ENCODE data around the gene TMEM202. TPM values are rescaled to one million over a fixed set of nuclear protein-coding genes. Genes with fewer than 3 reads are reported as not detected.
"Not testable (repeated sequence)": the region's sequence is repeated elsewhere in the genome, so short reads cannot be mapped to it uniquely, and the experiment has no call there.

The TMEM202 gene
- total RNA-seq, 2 donors from 2014 or later, result not detected

- Histone ChIP-seq H3K4me3 (no peak overlapping the region), H3K9me3 (no peaks in the 10 kb centered on the region), H3K36me3 (no peaks in the 10 kb centered on the region), H3K27me3 (replicated peaks; ENCODE audit: insufficient read depth) (no peaks in the 10 kb centered on the region), H3K27ac (no peak overlapping the region), H3K4me1 (ENCODE audit: control insufficient read depth in 1 of 2, low read depth in 2 of 2) (no peaks in the 10 kb centered on the region)
- ATAC-seq (ENCODE audit: insufficient number of reproducible peaks, low FRiP score, low read depth) (no peak), DNase-seq (ENCODE audit: low spot score) (no peak)
- TF ChIP-seq, protein P1, sequence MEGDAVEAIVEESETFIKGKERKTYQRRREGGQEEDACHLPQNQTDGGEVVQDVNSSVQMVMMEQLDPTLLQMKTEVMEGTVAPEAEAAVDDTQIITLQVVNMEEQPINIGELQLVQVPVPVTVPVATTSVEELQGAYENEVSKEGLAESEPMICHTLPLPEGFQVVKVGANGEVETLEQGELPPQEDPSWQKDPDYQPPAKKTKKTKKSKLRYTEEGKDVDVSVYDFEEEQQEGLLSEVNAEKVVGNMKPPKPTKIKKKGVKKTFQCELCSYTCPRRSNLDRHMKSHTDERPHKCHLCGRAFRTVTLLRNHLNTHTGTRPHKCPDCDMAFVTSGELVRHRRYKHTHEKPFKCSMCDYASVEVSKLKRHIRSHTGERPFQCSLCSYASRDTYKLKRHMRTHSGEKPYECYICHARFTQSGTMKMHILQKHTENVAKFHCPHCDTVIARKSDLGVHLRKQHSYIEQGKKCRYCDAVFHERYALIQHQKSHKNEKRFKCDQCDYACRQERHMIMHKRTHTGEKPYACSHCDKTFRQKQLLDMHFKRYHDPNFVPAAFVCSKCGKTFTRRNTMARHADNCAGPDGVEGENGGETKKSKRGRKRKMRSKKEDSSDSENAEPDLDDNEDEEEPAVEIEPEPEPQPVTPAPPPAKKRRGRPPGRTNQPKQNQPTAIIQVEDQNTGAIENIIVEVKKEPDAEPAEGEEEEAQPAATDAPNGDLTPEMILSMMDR (IDR thresholded peaks at IDR 0.05), result no peak
These were observed 13.0 kb downstream of the TMEM202 start for GRCh38 chr15:72411111-72411510.

- Histone ChIP-seq H3K36me3 (no peaks in the 10 kb centered on the region), H3K4me1 (ENCODE audit: control insufficient read depth in 1 of 2, low read depth in 2 of 2) (no peaks in the 10 kb centered on the region), H3K4me3 (no peak overlapping the region), H3K27ac (no peak overlapping the region), H3K27me3 (replicated peaks; ENCODE audit: insufficient read depth) (no peaks in the 10 kb centered on the region), H3K9me3 (no peaks in the 10 kb centered on the region)
- DNase-seq (ENCODE audit: low spot score) (no peak), ATAC-seq (ENCODE audit: insufficient number of reproducible peaks, low FRiP score, low read depth) (no peak)
- TF ChIP-seq, protein P1 (IDR thresholded peaks at IDR 0.05), result no peak
These were observed 13.4 kb downstream of the TMEM202 start for GRCh38 chr15:72411544-72411943.

GRCh38 chr15:72413337-72413736 is 15.2 kb downstream of the TMEM202 start:
- ATAC-seq (ENCODE audit: insufficient number of reproducible peaks, low FRiP score, low read depth); H3K4me1 ChIP-seq (ENCODE audit: control insufficient read depth in 1 of 2, low read depth in 2 of 2); H3K9me3 ChIP-seq; DNase-seq (ENCODE audit: low spot score); H3K27me3 ChIP-seq (replicated peaks; ENCODE audit: insufficient read depth); H3K27ac ChIP-seq; H3K36me3 ChIP-seq; H3K4me3 ChIP-seq: not testable (repeated sequence)

DNA sequence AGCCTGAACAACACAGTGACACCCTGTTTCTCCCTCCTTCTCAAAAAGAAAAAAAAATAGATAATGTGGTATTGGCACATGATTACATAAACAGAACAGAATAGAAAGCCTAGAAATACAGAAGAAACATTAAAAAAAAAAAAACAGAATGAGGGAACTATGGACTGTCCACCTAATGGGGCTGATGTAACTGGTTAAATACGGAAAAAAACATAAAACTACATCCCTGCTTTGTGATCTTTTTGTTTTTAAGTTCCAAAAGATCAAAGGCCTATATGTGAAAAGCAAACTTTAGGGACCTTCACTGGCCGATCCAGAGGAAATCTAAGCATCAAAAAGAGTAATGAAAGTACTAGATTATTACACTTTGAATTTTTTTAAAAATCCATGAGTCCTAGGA is 17.2 kb downstream of the TMEM202 start:
- no peaks in the 10 kb centered on the region for H3K4me1 ChIP-seq (ENCODE audit: control insufficient read depth in 1 of 2, low read depth in 2 of 2)
- TF ChIP-seq, protein P1 (IDR thresholded peaks at IDR 0.05), result no peak
- no peak overlapping the region for H3K4me3 ChIP-seq
- DNase-seq (ENCODE audit: low spot score), result no peak
- no peaks in the 10 kb centered on the region for H3K36me3 ChIP-seq
- no peak overlapping the region for H3K27ac ChIP-seq
- ATAC-seq (ENCODE audit: insufficient number of reproducible peaks, low FRiP score, low read depth), result no peak
- no peaks in the 10 kb centered on the region for H3K27me3 ChIP-seq (replicated peaks; ENCODE audit: insufficient read depth)
- no peaks in the 10 kb centered on the region for H3K9me3 ChIP-seq

- H3K36me3 ChIP-seq; DNase-seq (ENCODE audit: low spot score); H3K9me3 ChIP-seq; H3K4me3 ChIP-seq; H3K4me1 ChIP-seq (ENCODE audit: control insufficient read depth in 1 of 2, low read depth in 2 of 2); H3K27me3 ChIP-seq (replicated peaks; ENCODE audit: insufficient read depth); ATAC-seq (ENCODE audit: insufficient number of reproducible peaks, low FRiP score, low read depth); H3K27ac ChIP-seq: not testable (repeated sequence)
These were observed 21.7 kb downstream of the TMEM202 start for GRCh38 chr15:72419768-72420167.

- TF ChIP-seq, protein P1 (IDR thresholded peaks at IDR 0.05), result no peak
- no peak for ATAC-seq (ENCODE audit: insufficient number of reproducible peaks, low FRiP score, low read depth)
- Histone ChIP-seq H3K4me3 (no peak overlapping the region), H3K4me1 (ENCODE audit: control insufficient read depth in 1 of 2, low read depth in 2 of 2) (no peaks in the 10 kb centered on the region), H3K27me3 (replicated peaks; ENCODE audit: insufficient read depth) (no peaks in the 10 kb centered on the region), H3K9me3 (no peaks in the 10 kb centered on the region), H3K36me3 (no peaks in the 10 kb centered on the region), H3K27ac (no peak overlapping the region)
- no peak for DNase-seq (ENCODE audit: low spot score)
These were observed 22.5 kb downstream of the TMEM202 start for GRCh38 chr15:72420576-72420975.
